ENCODE results near the gene OR10V1.

DNA sequence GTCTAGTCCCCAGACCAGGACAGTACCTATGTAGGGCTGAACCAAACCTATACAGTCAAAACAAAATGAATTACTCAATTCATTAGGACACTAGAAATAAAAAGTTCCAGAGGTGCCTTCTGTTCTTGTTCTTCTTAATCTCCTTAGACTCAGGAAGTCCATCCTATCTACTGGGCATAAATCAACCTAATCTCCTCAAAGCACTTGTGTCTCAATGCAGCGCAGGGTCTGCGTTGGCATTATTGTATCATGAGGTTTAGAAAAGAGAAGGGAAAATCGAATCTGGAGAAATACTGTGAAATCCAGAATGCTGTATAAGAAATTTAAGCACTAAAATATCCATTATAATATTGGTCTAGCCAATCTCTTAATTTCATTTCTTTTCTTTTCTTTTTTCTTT lies 2.4 kb upstream of the OR10V1 start:
- TF ChIP-seq TAF1 (IDR thresholded peaks at IDR 0.05; ENCODE audit: borderline replicate concordance, insufficient read depth, low read length) (no peak), POLR2AphosphoS5 (IDR thresholded peaks at IDR 0.05; ENCODE audit: low read depth, low read length) (no peak)

Data from PFSK-1 (cell line).